Hematopoietic multipotent progenitor cell treated with erythropoietin and hydrocortisone succinate and interleukin-3 and kit ligand, for 15 days (in vitro differentiated cells): ENCODE measurements around the gene AIFM2.
"Not testable (repeated sequence)": the region's sequence is repeated elsewhere in the genome, so short reads cannot be mapped to it uniquely, and the experiment has no call there.

Source experiments
- DNase-seq: peaks from one replicate; pipeline ENCODE4 v3.0.0-alpha.2; 2015; ENCODE audit warnings: low spot score

Gene AIFM2

DNA sequence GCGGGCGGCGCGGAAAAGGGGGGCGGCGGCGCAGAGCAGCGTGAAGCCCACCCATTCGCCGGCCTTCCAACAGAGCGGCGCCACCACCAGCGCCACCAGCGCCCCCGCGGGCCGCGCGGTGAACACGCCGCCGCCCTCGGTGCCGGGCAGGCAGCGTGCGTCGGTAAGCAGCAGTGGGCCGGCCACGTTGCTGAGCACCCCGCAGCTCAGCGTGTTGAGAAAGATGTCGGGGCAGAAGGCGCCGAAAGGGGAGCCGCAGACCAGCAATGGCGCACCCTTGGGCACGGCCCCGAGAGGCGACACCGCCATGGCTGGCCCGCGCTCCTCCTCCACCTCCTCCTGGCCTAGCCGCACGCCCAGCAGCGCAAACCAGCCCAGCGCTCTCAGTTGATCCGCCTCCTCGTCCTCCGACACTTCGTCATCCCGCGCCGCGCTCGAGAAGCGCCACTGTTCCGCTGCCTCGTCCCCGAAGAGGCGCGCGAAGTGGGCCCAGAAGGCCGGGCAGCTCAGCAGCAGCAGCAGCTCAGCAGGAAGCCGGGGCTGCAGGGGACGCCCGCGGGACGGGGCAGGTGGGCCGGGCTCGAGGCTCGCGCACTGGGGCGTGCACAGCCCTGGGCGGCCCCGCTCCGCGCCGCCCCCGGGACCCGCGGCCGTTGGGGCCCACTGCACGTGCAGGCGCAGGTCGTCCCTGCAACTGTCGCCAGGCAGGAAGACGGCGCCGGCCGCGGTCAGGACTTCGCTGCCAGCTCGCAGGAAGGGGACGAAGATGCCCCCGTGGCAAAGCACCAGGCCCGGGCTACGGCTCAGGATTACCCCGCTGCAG is 13.3 kb upstream of the AIFM2 start:
- DNase-seq: peak; percentile 60

DNA sequence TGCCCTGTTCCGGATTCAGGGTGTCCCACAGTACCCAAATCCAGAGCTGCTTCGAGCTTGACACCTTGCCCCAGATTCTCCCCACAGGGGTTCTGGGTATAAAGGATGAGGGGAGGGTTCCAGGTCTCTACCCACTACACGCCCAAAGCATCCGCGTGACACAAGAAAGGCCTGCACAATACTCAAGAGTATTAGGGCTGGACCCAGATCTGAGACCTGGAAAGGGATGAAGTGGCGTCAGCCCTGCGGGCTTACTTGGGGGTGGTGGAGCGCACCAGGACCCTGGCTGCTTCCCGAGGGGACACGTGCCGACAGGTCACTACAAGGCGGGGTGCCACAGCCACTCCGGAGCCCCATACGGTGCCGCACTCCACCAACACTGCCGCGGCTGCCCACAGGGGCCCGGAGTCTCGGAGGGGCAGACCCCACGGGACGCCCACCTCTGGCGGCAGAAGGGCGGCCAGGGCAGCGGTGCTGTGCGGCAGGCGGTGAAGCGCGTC is 12.6 kb upstream of the AIFM2 start:
- no peak for DNase-seq

DNA sequence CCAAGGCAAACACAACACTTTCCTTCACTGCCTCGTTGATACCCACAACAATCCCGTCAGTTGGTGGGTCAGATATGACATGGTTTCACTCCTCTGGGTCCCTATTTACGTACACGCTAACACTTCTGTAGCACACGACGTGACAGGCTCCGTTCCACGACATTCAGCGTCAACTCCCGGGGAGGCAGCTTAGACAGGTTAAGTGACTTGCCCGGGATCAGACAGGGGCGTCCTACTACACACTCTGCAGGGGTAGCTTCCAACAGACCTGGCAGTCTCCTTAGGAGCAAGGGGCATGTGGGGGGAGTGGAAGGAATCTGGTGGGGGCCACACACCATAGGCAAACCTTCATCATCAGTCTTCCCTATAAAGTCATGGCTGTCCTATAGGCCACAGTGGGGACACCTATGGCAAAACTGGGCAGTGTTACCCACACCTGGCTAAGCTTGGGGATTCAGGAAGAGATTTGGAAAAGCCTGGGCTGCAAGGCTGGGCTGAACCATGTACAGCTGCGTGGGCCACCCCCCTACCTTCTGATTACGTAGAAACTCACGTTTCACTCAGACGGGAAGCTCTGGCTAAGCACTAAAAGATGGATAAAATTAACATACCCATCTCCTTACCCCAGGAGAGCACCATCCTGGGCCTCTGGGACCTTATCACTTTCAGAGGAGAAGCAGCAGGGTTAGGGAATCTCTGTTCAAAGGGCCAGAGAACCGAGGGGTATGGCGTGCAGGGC is 11.9 kb upstream of the AIFM2 start:
- no peak for DNase-seq

GRCh38 chr10:70142555-70142954 is 9.9 kb upstream of the AIFM2 start:
- DNase-seq: no peak

- no peak for DNase-seq
Measured at GRCh38 chr10:70140297-70140696, 7.7 kb upstream of the AIFM2 start.

- DNase-seq: no peak
Measured at GRCh38 chr10:70139997-70140250, 7.3 kb upstream of the AIFM2 start.

GRCh38 chr10:70139151-70139996 is 6.7 kb upstream of the AIFM2 start:
- DNase-seq: no peak

DNA sequence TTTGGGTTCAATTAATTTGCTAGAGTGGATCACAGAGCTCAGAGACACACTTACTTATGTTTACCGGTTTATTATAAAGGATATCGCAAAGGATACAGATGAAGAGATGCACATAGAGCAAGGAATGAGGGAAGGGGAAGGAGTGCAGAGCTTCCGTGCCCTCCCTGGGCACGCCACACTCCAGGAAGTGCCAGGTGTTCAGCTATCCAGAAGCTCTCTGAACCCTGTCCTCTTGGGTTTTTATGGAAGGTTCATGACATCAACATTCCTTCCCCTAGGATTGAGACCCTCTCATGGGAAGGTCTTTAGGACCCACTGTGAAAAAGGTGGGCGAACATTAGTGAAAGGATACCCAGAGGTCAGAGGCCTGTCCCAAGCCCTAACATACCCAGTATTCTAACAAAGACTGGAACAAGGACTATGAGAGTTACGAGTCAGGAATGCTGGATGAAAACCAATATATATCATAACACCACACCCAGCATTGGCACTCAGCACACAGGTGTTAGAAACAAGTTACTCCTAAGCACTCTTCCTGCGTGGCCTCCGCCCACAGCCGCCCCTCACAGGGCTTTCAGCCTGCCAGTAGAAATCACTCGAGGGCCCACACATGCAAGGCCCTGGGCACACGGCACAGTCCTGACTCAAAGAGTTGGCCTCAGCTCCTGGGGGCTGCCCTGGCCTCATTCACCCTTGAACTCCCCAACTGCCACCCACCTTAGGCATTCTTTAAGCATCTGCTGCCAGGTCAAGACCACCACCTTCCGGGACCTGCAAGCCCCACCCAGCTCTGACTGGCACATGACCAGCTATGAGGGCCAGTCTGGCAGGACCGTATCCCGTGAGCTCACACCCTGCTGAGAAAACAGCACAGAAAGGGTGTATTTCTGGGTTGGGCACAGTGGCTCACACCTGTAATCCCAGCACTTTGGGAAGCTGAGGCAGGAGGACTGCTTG is 5.6 kb upstream of the AIFM2 start:
- DNase-seq: no peak

- DNase-seq: peak; percentile 73
Measured at GRCh38 chr10:70137135-70137534, 4.5 kb upstream of the AIFM2 start.

DNA sequence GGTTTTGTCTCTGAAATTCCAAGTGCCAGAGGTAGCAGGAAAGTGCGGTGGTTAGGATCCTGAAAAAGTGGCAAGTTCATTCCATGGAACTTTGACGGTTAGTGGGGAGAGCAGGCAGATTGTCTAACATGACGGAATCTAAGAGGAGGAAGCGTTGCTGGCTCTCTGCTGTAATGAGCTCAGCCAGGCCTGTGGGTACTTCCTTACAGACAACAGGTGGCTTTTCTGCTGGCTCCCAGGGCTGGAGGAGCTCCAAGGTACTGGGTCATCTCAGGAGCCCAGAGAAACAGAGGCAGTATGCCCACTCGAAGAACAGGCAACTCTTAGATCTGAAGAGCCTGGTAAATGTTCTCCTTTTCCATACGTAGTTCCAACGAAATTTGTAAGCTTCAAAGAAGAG is 3.1 kb upstream of the AIFM2 start:
- no peak for DNase-seq

DNA sequence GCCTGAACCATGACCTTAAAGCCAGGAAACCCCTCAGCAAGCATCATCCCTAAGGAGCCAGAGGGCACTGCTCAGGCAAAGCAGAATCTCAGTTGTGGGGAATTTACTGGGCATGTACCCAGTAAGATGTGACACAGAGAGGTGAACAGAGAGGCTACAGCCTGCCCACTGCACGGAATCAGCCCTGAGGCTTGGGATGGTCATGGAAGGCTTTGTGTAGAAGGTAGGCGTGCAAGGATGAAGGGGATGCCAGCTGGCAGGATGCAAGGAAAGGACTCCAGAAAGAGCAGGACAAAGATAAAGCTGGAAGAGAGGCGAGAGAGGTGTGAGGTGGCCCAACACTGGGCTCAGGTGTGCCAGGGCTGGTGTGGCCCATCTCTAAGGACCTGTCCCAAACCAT is 2.4 kb upstream of the AIFM2 start:
- no peak for DNase-seq

GRCh38 chr10:70131560-70131937 is 1.1 kb downstream of the AIFM2 start:
- DNase-seq: no peak

GRCh38 chr10:70130878-70131559 is 1.6 kb downstream of the AIFM2 start:
- no peak for DNase-seq

- no peak for DNase-seq
Measured at GRCh38 chr10:70126700-70127395, 5.8 kb downstream of the AIFM2 start.

DNA sequence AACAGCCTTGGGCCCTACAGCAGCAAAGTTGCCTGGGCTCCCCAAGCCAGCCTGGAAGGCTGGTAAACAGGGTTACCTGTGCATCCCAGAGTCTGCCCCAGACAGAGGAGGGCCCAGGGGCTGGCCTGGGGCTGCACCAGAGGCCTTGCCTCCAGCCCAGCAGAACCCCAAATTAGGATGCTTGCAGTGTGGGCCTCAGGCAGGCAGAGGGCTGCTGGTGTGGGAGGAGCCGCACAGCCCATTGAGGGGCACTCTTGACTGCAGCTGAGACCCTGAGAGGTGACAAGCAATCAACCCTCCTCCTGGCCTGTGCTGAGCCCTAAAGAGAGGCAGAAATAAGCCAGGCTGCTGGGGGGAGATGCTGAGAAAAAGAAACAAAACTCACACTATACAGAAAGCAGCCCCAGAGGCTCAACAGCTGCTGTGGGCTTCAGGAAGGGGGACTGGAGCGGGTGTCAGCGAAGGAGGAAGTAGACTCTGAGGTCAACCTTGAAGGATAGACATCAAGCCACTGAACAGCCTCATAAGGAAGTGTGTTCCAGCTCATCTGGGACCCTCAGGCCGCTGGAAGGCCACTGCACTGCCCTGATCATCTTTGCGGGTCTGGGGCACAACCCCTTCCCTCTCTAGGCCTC is 6.6 kb downstream of the AIFM2 start:
- DNase-seq: no peak

- DNase-seq: no peak
Measured at GRCh38 chr10:70124918-70125317, 7.7 kb downstream of the AIFM2 start.

DNA sequence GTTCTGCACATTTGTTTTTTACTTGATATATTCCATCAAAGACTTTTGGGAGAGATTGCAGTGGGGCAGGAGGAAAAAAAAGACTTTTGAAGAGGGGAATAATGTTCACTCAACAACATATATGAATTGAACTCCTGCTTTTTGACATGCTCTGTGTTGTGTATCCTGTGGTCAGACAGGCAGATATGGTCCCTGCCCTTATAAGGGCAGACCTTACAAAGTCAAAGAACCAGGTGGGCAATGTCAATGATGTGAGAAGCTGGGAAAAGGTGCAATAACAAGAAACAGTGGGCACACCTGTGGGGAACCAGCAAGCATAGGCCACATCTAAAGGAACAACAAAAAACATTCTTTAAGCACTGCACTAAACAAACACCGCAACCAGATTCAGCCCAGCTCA is 8.2 kb downstream of the AIFM2 start:
- no peak for DNase-seq

DNA sequence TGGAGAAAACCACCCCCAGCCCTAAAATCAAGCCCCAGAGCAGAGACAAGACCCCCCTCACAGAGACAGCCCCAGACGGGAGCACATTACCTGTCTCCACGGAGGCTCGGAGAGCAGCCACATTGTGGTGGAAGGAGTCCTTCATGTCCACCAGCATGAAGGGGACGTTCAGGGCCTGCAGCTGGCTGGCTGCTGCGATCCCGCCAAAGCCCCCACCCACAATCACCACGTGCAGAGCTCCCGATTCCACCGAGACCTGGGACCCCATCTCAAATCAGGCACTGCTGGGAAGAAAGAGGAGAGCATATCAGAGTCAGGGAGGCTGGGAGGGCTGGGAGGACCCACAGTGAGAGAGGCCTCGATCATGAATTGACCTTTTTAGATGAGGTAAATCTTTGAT is 8.8 kb downstream of the AIFM2 start:
- no peak for DNase-seq

- DNase-seq: not testable (repeated sequence)
Measured at GRCh38 chr10:70123166-70123565, 9.5 kb downstream of the AIFM2 start.

DNA sequence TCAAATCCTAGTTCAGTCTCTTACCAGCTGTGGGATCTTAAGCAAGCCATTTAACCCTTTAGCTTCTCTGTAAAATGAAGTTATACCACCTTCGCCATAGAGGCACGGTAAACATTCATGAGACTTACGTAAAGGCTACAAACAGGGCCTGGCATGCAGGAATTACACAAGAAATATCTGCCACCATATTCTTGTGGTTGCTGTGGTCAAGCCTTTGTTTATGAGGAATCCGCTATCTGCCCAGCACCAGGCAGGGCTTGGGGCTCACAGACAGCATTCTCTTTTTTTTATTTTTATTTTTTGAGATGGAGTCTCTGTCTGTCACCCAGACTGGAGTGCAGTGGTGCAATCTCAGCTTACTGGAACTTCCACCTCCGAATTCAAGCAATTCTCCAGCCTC is 9.9 kb downstream of the AIFM2 start:
- DNase-seq: no peak
